GM18520 (cell line): ENCODE results near the gene SPACA6.

Source experiments
- ATAC-seq: cut with Tn5 transposase; IDR thresholded peaks from one replicate; pipeline ENCODE4 v1.9.1; 2021; ENCODE audit not compliant: unreplicated experiment

The SPACA6 gene

GRCh38 chr19:51703575-51704515 is 10.7 kb downstream of the SPACA6 start:
- peak; percentile 90 for ATAC-seq

- no peak for ATAC-seq
Measured at GRCh38 chr19:51704626-51705025, 11.5 kb downstream of the SPACA6 start.

GRCh38 chr19:51706296-51706695 is 13.2 kb downstream of the SPACA6 start:
- no peak for ATAC-seq

- no peak for ATAC-seq
Measured at GRCh38 chr19:51706885-51707284, 13.8 kb downstream of the SPACA6 start.

GRCh38 chr19:51708811-51709210 is 15.7 kb downstream of the SPACA6 start:
- no peak for ATAC-seq

- no peak for ATAC-seq
Measured at GRCh38 chr19:51709575-51709974, 16.4 kb downstream of the SPACA6 start.

- ATAC-seq, result no peak
Measured at GRCh38 chr19:51710163-51710562, 17.0 kb downstream of the SPACA6 start.

- no peak for ATAC-seq
Measured at GRCh38 chr19:51711702-51712101, 18.6 kb downstream of the SPACA6 start.

- no peak for ATAC-seq
Measured at GRCh38 chr19:51712461-51713081, 19.4 kb downstream of the SPACA6 start.

GRCh38 chr19:51713319-51714285 is 20.5 kb downstream of the SPACA6 start:
- ATAC-seq, result no peak

- ATAC-seq, result no peak
Measured at GRCh38 chr19:51714848-51715247, 21.7 kb downstream of the SPACA6 start.

- ATAC-seq, result no peak
Measured at GRCh38 chr19:51715850-51716249, 22.7 kb downstream of the SPACA6 start.

GRCh38 chr19:51716925-51717324 is 23.8 kb downstream of the SPACA6 start:
- ATAC-seq, result no peak

GRCh38 chr19:51719251-51719988 is 26.3 kb downstream of the SPACA6 start:
- no peak for ATAC-seq

- ATAC-seq, result no peak
Measured at GRCh38 chr19:51721905-51722304, 28.8 kb downstream of the SPACA6 start.

- no peak for ATAC-seq
Measured at GRCh38 chr19:51722492-51722891, 29.4 kb downstream of the SPACA6 start.

GRCh38 chr19:51724543-51724942 is 31.4 kb downstream of the SPACA6 start:
- ATAC-seq, result no peak

- no peak for ATAC-seq
Measured at GRCh38 chr19:51726049-51726448, 32.9 kb downstream of the SPACA6 start.

- ATAC-seq, result no peak
Measured at GRCh38 chr19:51727349-51727880, 34.3 kb downstream of the SPACA6 start.

- no peak for ATAC-seq
Measured at GRCh38 chr19:51729781-51730180, 36.7 kb downstream of the SPACA6 start.
